Endothelial cell (in vitro differentiated cells): Measurements from ENCODE around the gene MEG3. TPM values are rescaled to one million over a fixed set of nuclear protein-coding genes. Genes with fewer than 3 reads are reported as not detected.

Source experiments
- DNase-seq: peaks from one replicate; pipeline ENCODE4 v3.0.0; 2021; ENCODE audit warnings: low spot score
- H3K27ac Mint-ChIP-seq: one replicate; pipeline ENCODE4 v1.8.0; 2021; ENCODE audit warnings: mixed read lengths, inconsistent platforms; ENCODE audit not compliant: unreplicated experiment
- H3K27me3 Mint-ChIP-seq: one replicate; pipeline ENCODE4 v1.8.0; 2021; ENCODE audit warnings: mild to moderate bottlenecking, moderate library complexity, mixed read lengths, inconsistent platforms; ENCODE audit not compliant: unreplicated experiment
- H3K36me3 Mint-ChIP-seq: one replicate; pipeline ENCODE4 v1.8.0; 2021; ENCODE audit warnings: mild to moderate bottlenecking, low read depth, mixed read lengths, inconsistent platforms; ENCODE audit not compliant: unreplicated experiment
- H3K4me1 Mint-ChIP-seq: one replicate; pipeline ENCODE4 v1.8.0; 2021; ENCODE audit warnings: mild to moderate bottlenecking, mixed read lengths, inconsistent platforms; ENCODE audit not compliant: unreplicated experiment
- H3K4me3 Mint-ChIP-seq: one replicate; pipeline ENCODE4 v1.8.0; 2021; ENCODE audit warnings: mild to moderate bottlenecking, mixed read lengths, inconsistent platforms; ENCODE audit not compliant: unreplicated experiment
- H3K9me3 Mint-ChIP-seq: one replicate; pipeline ENCODE4 v1.8.0; 2021; ENCODE audit warnings: mixed read lengths, inconsistent platforms; ENCODE audit not compliant: unreplicated experiment
- total RNA-seq: library from RNA; stranded (reverse); fragmentation: NEBNext Ultra II Directional; extraction: Animal tissue kit (Norgen Biotek cat#: 25700); gene quantifications from one replicate; pipeline ENCODE4 v1.2.1, GENCODE V29; 2021; ENCODE audit not compliant: unreplicated experiment
- TF ChIP-seq, protein P1 (sequence below): fragments of 200-600 bp; sonication (generic); IDR thresholded peaks from one replicate; pipeline ENCODE4 v1.5.0; 2021; ENCODE audit warnings: antibody characterized with exemption; ENCODE audit not compliant: unreplicated experiment

The MEG3 gene
- total RNA-seq, 1 donor from 2014 or later, result not detected

DNA sequence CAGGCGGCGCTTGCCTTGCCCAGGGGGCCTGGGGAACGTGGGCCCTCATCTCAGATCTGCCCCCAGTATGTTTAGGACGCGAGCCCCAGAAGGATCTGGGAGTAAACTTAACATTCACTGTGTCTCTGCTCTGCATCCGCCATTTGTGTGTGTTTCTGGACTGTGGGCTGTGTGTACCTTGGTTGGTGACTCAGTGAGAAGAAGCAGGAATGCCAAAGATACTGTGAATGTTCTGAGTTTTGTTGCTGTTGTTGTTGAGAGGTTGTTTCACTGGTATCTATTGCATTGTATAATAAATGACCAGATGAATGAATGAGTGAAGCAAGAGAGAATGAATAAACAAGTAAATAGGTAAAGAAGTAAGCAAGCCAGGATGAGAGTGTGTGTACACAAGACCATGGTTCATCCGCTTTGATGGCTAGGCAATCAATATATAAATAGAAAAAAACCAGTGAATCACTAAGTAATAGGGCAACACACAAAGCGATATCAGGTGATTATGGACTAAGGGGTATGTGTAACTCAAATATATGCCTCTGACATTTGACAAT is 20.5 kb downstream of the MEG3 start:
- Mint-ChIP-seq H3K4me3 (no peak overlapping the region), H3K4me1 (peaks cover 22% of the 10 kb centered on the region), H3K36me3 (no peaks in the 10 kb centered on the region), H3K9me3 (no peaks in the 10 kb centered on the region), H3K27me3 (no peaks in the 10 kb centered on the region), H3K27ac (no peak overlapping the region)
- no peak for DNase-seq
- TF ChIP-seq, protein P1, sequence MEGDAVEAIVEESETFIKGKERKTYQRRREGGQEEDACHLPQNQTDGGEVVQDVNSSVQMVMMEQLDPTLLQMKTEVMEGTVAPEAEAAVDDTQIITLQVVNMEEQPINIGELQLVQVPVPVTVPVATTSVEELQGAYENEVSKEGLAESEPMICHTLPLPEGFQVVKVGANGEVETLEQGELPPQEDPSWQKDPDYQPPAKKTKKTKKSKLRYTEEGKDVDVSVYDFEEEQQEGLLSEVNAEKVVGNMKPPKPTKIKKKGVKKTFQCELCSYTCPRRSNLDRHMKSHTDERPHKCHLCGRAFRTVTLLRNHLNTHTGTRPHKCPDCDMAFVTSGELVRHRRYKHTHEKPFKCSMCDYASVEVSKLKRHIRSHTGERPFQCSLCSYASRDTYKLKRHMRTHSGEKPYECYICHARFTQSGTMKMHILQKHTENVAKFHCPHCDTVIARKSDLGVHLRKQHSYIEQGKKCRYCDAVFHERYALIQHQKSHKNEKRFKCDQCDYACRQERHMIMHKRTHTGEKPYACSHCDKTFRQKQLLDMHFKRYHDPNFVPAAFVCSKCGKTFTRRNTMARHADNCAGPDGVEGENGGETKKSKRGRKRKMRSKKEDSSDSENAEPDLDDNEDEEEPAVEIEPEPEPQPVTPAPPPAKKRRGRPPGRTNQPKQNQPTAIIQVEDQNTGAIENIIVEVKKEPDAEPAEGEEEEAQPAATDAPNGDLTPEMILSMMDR, result no peak

DNA sequence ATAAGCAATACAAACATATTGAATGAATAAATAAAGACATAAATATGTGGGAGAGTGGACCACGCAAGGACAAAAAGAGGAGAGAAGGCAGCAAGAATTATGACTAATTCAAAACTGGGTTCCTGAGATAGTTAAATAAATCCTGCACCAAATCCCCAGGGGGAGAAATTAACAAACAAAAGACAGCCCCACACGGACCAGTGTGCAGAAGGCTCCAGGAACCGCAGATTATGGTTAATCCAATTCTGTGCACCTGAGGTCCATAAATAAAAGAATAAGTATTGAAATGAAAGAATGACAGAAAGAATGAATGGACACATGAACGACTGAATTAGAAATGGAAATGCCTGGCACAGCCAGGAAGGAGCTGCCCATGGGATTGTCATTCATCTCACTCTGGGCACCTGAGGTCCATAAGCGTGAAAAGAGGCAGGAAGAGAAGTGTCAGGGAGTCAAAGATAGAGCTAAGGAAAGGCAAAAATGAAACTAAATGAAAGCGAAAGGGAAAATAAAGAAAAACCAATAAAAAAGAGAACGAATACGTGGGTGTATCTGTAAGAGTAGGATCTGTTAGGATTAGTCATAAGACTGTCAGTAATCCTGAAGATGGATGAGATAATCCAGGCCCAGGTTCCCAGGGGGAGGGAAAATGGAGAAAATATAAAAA is 23.3 kb downstream of the MEG3 start:
- no peak overlapping the region for H3K27ac Mint-ChIP-seq
- DNase-seq, result no peak
- peaks cover 1% of the 10 kb centered on the region for H3K27me3 Mint-ChIP-seq
- no peak overlapping the region for H3K4me3 Mint-ChIP-seq
- H3K36me3 Mint-ChIP-seq, result no peaks in the 10 kb centered on the region
- H3K9me3 Mint-ChIP-seq, result no peaks in the 10 kb centered on the region
- TF ChIP-seq, protein P1, result no peak
- H3K4me1 Mint-ChIP-seq, result no peaks in the 10 kb centered on the region

DNA sequence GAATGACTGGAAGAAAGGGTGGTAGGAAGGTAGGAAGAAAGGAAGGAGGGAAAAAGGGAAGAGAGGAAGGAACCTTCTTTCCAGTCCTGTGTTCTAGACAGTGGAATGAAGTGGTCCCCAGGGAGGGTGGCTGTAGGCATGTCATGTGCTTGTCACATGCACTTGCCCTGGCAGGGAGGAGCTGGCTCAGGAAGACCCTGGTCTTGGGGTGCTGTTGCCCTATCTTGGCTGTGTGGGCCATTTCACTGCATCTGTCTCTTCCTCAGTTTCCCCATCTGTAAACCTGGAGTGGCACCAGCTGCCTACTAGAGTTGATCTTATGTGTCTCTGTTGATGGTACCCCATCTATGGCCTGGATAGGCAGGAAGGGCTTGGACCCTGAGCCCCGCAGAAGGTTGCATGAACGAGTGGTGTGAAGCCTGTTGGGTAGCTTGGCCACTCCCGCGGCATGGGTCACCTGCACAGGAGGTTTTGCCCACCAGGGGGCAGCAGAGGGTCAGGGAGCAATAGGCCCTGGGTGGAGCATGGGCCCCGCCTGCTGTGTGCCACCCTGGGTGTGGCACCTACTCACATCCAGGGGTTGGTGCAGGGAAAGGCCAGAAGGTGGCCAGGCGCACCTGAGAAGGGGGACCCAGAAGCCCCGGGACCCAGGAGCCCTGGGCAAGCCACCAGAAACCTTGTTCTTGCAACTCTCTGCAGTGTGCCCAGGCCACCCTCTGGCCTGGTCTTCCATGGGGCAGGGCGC is 25.1 kb downstream of the MEG3 start:
- Mint-ChIP-seq H3K4me3 (no peak overlapping the region), H3K36me3 (no peaks in the 10 kb centered on the region), H3K9me3 (no peaks in the 10 kb centered on the region), H3K27me3 (peaks cover 1% of the 10 kb centered on the region), H3K27ac (no peak overlapping the region), H3K4me1 (no peaks in the 10 kb centered on the region)
- peak; percentile 72 for DNase-seq
- TF ChIP-seq, protein P1, result peak; percentile 94

DNA sequence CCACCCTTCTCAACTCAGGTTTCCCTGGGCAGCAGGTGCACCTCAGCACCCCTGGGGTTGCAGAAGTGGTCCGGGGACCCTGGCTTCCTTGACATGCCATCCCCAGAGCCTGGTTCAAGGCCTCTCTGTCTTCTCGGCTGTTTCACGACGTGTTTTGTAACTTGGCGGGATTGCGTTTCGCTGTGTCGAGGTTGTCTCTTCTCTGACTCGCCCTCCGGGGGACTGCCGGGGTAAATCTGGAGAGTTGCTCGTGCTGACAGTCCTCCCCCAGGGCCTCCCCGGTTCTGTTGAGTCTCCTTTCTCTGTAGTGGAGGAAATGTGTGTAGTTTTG is 25.6 kb downstream of the MEG3 start:
- H3K27ac Mint-ChIP-seq, result no peak overlapping the region

More for the DNA sequence above, 25.6 kb downstream of the MEG3 start:
- H3K36me3 Mint-ChIP-seq, result no peaks in the 10 kb centered on the region
- H3K4me3 Mint-ChIP-seq, result no peak overlapping the region
- TF ChIP-seq, protein P1, result no peak
- H3K27me3 Mint-ChIP-seq, result peaks cover 1% of the 10 kb centered on the region
- H3K4me1 Mint-ChIP-seq, result no peaks in the 10 kb centered on the region
- DNase-seq, result no peak
- no peaks in the 10 kb centered on the region for H3K9me3 Mint-ChIP-seq
